NCI-H2107 (cell line): ENCODE data around the gene EHMT1.

Experiments
- DNase-seq: peaks from one replicate; lab custom pipeline; 2025; lab: John Stamatoyannopoulos, UW

EHMT1 gene

DNA sequence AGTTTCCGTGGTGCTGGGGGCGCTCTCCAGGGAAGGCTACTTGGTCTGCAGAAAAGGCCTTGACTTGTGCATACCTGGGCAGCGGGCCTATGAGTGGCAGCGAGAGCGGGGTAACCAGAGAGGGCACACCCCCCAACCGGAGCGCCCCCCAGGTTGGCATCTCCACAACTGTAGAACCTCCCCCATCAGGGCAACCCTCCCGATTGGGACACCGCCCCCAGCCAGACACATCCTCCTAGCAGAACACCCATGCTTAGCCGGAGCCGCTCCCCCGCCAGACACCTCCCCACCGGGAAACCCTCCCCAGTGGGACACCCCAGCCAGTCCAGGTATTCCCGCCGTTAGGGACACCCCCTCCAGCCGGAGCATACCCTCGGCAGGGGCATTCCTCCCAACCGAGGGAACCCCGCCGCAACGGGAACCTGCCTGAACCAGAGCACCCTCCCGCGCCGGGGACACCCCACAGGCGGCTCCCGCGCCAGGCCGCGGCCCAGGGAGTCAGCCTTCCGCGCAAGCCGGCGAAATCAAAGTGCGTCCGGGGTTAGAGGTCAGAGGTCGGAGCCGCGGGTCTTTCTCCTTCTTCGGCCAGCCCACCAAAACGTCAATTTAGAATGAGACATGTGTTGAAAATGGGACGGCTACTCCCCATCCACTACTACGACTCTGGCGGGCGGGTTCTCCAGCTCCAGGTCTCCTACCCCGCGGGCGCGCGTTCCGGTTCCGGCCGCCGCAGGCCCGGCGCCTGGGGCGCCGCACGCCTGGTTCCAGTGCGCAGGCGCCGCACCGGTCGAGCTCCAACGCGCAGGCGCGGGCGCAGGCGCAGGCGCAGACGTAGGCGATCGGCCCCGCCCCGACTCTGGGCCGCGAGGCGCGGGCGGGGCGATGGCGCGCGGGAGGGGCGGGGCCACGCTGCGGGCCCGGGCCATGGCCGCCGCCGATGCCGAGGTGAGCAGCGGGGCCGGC is at the start of gene EHMT1:
Gene EHMT1 (plus strand): TSS at position 901 of the 963 bp plus-strand sequence. CDS start 24 bp downstream, at position 925.
- peak; percentile 83 for DNase-seq

DNA sequence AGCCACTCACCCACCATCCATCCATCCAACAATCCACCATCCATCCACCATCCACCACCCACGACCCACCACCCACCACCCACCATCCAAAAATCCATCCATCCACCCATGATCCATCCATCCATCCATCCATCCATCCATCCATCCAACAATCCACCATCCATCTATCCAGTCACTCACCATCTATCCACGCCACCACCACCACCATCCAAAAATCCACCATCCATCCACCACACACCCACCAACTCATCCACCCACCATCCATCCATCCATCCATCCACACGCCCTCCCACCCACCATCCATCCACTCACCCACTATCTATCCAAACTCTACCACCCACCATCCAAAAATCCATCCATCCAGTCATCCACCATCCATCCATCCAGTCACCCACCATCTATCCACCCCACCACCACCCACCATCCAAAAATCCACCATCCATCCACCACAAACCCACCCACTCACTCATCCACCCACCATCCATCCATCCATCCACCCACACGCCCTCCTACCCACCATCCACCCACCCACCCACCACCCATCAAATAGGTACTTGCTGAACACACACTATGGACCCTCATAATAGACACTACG is 49.1 kb upstream of the EHMT1 start:
- DNase-seq: no peak

DNA sequence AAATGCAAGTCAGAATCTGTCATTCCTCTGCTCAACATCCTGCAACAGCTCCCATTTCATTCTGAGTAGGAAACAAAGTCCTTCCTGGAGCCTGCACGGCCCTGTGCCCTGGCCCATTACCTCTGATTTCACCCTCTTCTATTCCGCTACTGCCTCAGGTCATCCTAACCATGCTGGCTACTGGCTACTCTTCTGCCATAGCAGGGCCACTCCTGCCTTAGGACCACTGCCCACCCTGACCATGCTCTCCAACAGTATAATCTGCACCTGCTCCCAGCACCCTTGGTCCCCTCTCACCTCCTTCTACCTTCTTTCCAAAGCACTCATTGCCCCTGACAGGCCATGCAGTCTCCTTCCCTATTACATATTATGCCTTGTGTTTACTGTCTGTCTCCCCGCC is 48.2 kb upstream of the EHMT1 start:
- DNase-seq: no peak

DNA sequence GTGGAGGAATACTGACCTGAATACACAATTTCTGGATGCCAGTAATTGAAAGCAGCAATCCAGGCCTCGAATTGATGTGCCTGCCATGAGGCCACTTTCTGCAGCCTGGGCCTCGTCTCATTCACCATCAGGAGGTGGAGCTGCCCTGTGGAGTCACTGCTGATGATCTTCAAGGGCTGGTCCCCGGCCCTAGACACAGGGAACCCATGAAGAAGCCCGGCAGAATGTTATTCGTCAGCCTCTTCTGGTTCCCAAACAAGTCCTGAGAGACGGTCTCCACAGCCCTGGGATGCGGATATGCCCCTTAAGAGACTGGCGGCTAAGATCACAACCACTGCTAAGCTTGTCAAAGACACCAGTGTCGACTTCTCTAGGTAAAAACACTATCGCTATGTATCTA is 44.6 kb upstream of the EHMT1 start:
- no peak for DNase-seq

DNA sequence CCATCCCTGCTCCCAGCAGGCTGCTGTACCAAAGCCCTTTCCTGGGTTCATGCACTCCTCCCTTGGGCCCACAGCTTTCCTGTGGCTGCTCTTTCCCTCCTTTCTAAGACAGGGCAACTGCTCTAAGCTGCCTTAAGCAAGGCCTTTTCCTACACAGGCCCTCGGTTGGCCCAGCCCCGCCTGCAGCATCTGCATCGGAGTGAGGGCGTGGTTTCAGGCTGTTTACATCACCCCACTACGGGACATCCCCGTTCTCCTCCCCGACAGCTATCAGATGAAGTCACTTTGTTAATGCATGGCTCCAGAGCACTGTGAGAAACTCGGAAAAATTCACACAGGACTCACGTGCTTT is 43.5 kb upstream of the EHMT1 start:
- no peak for DNase-seq

DNA sequence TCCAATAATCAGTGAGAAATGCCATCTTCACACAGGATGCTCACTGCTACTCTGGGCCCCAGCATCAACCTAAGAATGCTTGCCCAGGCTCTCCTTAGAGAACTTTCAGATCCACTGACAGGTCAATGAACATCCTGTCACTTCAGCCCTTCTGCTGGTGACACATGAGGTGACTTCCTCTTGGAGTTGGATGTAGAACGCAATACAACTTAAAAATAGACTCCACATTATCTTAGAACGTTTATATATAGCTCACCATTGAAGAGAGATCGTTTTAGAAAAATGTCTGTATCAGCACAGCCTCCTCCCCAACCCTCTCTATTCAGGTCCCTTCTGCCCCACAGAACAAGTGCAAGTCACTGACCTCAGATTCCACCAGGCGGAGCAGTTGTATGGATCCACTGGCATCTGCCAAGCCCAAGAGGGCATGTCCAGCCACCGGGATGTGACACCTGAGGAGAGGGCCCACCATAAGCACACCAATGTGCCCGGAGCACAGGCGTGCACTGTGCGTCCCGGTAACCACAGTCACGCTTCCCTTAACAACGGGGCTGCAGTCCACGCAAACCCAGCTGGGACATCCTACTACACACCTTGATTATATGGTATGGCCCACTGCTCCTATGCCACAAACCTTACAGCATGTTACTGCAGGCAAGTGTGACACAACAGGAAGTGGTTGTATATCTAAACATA is 42.9 kb upstream of the EHMT1 start:
- no peak for DNase-seq

DNA sequence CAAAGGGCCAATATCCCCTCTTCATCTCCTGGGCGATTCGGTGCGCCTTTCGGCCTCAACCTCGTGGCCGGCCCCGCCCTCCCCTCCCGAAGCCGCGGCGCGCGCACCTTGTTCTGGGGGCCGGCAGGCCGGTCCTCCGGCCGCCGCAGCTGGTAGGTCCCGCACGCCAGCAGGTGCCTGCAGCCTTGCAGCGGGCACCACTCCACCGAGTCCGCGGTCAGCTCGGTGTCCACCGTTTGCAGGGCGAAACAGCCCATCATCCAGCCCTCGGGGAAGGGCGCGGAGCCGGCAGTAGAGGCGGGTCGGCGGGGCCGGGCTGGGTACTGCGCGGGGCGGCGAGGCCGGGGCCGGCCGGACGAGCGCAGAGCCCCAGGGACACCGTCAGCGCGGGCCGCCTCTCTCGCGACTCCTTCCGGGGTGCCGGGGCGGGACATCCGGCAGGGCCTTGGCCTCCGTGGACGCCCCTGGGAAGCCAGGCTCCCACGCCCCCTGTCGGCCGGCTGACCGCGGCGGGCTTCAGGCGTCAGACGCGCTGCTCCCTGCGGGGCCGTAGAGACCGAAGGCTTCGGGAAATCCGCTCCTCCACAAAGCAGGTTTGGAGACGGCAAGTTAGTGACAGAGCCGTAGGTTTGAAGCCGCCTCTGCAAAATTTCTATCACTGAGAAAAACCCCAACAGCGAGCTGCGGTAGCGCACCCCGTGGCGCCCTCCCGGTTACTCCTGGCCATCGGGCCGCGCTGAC is 40.1 kb upstream of the EHMT1 start, which contains the start of gene DPH7:
Gene DPH7 (minus strand): TSS at position 408 of the 741 bp plus-strand sequence. CDS start 148 bp downstream, at position 260.
- DNase-seq: peak; percentile 87

DNA sequence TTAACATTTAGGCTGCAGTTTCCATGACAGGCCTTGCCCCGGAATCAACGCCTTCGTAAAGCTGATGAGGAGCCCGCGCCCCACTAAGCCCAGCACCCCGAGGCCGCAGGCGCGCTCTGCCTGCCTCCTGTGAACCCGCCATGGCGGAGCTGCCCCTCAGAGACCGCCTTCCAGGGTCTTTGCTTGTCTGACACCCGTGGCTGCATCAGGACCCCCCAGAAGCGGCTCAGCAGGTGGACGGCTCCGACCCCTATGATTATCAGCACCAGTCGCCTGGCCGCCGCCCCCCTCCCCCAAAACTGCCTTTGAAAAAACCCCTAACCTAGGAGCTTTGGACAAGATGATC is 39.6 kb upstream of the EHMT1 start:
- no peak for DNase-seq

DNA sequence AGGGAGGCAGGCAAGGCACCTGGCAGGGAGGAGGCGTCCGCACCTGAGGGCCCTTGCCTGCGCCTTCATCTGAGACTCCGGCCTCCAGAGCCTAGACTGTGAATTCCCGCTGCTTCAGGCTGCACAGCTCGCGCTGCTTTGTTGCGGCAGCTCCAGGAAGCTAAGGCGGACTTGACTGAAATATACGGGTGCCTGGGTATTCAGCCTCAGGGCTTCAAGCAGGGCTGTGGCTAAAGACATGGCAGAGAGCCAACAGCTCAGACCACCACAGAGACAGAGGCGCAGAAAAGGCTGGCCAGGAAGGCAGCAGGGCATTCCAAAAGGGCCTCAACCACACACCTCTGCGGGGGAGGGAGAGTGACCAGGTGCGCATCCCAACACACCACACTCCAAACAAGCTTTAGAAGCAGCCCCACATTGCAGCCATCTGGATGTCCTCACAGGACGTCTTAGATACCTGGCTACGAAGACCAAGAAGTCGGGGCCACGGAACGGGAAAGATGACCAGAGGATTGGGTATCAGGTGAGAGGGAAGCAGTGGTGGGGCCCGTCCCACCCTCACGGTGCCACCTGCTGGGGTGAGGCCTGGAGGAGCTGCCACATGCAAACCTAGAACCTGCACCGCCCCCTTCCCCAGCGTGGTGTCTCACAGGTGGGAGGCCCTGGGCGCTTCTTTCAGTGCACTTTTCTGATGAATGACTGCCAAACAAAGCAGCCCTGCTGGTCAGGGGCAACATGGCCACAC is 38.4 kb upstream of the EHMT1 start:
- DNase-seq: no peak

DNA sequence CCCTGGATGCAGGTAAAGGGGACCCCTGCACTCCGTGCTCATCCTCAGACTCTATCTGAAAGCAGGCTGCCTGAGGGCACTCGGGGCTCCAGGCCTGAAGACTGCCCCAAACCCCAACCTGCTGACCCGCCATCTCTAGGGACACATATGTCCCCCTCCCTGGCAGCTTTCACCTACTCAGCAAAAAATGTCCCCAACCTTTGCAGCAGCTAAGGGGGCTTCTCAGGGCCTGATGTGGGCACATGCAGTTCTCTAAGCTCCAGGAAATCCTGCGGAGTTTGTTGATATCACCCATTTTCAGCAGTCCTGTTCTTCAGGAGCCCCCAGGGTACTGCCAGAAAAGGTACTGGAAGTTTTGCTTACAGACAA is 37.9 kb upstream of the EHMT1 start:
- DNase-seq: no peak

DNA sequence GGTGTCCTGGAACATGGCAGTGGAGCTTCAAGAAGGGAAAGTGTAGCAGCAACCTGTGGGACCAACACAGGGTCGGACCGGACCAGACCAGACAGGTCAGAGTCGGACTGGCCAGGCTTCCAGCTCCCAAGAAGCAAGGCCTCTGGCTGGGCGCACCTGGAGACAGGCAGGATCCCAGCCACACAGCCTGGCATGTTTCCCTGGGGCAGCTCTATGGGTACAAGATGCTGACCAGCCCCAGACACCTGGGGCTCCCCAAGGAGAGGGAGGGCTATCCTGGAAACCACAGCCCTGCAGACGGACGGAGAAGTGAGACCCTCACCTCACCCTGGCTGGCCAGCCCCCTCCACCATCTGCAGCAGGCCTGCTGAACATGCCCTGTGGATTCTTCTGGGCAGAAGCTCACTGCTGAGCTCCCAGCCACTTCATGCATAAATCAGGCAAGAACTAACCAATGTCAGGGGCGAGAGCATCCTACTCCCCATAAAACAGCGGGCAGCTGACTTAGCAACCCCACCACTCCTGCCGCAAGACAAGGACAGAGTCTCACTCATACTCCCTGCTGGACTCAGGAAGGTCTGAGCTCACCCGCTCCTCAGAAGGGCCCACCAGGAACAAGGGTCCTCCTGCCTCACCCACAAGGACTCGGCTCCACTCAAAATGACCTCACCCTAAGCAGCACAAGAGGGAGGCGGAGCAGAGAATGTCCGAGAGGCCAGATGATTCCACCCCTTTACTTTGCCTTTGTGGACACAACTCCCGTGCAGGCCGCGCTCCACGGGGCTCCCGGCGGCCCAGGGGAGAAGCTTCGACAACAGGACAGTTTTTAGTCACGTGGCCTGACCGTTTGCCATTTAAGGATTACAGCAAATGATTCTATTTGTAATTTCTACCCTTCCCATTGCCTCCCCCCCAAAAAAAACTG is 37.2 kb upstream of the EHMT1 start:
- no peak for DNase-seq

DNA sequence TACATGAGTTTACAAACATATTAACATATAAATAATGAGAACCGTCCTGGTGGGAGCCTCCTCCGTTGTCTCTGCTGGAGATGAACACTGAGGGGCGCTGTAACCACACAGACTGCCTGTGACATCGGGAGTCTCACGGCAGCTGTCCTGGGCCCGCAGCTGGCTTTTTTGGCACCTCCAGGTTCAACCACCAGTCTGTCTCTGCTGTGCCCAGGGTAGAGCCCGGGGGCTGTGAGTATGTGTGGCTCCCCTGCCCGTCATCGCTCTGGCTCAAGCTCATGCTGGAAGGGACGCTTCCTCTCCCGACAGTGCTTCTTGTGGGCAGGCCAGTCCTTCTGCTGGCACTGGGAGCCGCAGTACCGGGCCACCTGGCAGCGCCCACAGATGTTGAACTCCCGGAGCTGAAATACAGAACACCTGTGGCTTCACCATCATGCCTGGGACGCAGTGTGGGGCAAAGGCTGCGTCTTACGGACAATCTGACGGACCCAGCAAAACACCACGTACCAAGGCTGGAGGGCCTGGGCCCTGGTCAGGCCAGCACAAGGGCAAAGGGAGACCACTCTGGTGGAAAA is 36.4 kb upstream of the EHMT1 start:
- no peak for DNase-seq

DNA sequence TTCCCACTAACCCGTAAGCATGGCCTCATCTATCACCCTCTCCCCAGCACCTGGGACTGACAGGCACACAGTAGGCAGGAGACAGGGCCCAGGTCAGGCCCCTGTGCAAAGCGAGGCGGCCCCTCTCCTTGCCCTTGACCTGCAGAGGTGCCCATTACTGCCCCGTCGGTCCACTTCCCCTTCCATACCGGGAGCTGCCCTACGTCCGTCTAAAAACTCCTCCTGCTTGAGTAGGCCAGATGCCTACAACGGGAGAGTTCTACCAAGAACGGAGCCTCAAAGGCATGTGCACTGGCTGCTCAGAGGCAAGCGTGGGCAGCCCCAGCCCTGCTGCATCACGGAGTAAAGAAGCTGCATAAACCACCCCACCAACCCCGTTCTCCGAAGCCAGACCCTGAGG is 35.5 kb upstream of the EHMT1 start:
- no peak for DNase-seq

DNA sequence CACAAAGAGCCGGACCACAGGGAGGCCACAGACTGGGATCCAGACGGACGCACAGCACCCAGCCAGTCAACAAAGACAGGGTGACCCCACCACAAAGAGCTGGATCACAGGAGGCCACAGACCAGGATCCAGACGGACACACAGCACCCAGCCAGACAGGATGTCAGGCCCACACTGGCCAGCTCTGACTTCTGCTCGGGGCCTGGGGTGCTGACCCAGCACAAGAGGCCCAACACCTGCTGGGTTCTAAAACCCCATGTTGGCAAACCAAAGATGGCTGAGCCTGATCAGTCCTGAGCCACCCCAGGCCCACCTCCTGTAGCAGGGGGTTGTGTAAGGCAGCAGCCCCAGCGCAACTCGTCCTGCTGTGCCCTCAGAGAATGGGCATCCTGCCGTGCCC is 34.8 kb upstream of the EHMT1 start:
- DNase-seq: no peak

DNA sequence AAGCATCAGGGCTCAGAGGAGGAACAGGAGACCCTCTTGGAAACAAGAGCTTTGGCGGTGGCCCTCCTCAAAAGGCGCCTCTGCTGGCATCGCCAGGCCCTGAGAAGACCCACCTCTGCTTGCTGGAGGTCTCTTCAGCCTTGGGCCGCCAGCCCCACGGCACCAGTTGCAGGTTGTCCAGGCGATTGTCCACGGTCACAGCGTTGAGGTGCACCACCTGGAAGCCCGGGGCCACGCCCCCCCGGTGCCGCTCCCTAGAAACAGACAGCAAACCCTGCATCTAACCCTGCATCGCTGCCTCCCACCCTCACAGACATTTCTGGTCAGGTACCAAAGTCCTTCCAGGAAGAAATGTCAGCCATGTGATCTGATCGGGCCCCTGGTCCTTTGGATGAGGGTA is 32.0 kb upstream of the EHMT1 start:
- no peak for DNase-seq

DNA sequence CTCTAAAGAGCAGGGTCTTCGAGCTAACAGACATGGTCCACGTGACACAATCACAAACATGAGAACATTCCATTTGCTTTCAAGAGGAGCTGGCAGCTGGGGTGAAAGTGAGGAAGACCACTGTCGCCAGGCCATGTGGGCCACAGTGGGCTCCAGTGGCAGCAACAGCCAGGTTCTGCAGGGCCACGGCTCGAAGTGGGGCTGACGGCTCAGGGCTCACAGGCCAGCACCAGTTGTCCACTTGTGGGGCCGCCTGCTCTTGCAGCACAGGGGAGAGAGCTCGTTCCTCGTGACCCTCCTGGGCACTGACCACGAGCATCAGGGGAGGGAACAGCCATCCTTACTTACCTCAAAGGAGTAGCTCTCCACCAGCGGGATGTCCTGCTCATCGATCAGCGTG is 30.5 kb upstream of the EHMT1 start:
- DNase-seq: no peak

DNA sequence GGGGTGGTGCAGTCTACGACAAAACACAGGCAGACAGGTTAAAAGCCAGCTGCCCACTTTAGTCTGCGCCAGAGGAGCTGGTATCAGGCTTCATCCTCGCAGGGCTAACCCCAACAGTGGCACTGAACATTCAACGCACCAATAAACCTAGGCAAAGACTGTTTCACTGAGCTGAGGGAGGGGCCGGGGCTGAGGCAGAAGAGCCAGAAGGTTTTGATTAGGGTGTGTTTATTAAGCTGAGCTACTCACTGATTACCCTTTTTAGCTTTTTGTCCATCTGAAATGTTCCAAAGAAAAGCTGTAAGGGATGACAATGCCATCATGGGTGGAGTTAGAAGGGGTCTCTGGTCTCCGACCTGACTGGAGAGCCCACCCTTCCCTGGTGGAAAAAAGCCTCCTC is 29.9 kb upstream of the EHMT1 start:
- DNase-seq: no peak

DNA sequence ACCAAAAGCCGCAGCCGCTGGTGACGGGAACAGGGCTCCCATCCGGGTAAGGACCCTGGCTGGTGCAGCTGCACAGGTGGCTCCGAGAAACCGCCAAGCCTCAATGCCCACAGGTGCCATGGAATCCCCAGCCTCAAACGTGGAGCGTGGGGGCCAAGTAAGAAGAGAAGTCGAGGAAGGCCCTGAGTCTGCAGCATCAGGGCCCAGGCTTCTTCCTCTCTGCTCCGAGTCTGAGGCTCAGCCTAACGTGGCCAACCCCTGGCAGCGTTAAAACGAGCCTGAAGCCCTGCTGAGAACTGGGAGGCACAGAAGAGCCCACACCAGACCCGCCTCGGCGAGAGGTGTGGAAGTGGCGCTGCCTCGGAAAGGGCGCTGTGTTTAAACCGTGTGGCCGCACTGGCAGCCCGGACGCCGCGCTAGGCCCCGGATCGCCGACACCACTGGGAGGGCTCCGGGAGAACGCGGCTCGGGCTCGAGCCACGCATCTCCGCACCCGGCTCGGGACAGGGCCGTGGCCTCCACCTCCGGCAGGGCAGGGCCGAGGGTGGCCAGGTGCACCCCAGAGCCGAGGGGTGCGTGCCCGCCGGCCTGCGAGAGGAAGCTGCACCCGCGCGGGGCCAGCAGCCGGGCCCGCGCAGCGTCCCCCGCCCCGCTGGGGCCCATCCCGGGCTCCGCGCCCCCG is 29.2 kb upstream of the EHMT1 start:
- no peak for DNase-seq

DNA sequence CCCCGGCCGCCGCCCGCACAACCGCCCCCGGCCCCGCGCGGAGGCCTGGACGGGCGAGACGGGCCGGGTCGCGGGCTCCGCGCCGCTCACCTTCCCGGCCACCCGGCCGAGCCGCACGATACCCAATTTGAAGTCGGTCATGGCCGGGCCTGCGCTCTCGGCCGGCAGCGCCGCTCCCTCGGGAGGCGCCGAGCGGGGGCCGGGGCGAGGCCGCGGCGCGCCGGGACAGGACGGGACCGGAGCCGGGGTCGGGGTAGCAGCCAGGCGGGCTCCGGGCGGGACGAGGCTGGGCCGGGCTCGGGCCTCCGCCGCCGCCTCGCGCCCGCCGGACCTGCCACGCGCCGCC is 28.7 kb upstream of the EHMT1 start:
- no peak for DNase-seq
